Mesothelial cell of epicardium (in vitro differentiated cells): Measurements from ENCODE around the gene MSMP. TPM values are rescaled to one million over a fixed set of nuclear protein-coding genes. Genes with fewer than 3 reads are reported as not detected.

Source experiments
- DNase-seq, 2 experiments: peaks; one replicate each; pipeline ENCODE4 v3.0.0; 2021; ENCODE audit warnings: low spot score in 2 of 2; ENCODE audit not compliant: unreplicated experiment in 2 of 2
- H3K27ac Mint-ChIP-seq: 2 replicates; pipeline ENCODE4 v1.8.0; 2021; ENCODE audit warnings: mixed read lengths
- H3K27me3 Mint-ChIP-seq: 2 replicates; pipeline ENCODE4 v1.8.0; 2021; ENCODE audit warnings: low read depth, mixed read lengths
- H3K36me3 Mint-ChIP-seq: 2 replicates; pipeline ENCODE4 v1.8.0; 2021; ENCODE audit warnings: mixed read lengths
- H3K4me1 Mint-ChIP-seq: 2 replicates; pipeline ENCODE4 v1.8.0; 2021; ENCODE audit warnings: mixed read lengths
- H3K4me3 Mint-ChIP-seq: 2 replicates; pipeline ENCODE4 v1.8.0; 2021; ENCODE audit warnings: mild to moderate bottlenecking, moderate library complexity, mixed read lengths
- H3K9me3 Mint-ChIP-seq: 2 replicates; pipeline ENCODE4 v1.8.0; 2021; ENCODE audit warnings: mixed read lengths
- total RNA-seq: library from RNA; stranded (reverse); gene quantifications from 3 replicates; pipeline ENCODE4 v1.2.1, GENCODE V29; 2021
- TF ChIP-seq, protein P1 (sequence below): fragments of 200-600 bp; sonication (generic); IDR thresholded peaks from one replicate; pipeline ENCODE4 v1.5.0; 2021; ENCODE audit warnings: antibody characterized with exemption; ENCODE audit not compliant: unreplicated experiment

Gene MSMP
- total RNA-seq, 1 donor from 2014 or later, result not detected

DNA sequence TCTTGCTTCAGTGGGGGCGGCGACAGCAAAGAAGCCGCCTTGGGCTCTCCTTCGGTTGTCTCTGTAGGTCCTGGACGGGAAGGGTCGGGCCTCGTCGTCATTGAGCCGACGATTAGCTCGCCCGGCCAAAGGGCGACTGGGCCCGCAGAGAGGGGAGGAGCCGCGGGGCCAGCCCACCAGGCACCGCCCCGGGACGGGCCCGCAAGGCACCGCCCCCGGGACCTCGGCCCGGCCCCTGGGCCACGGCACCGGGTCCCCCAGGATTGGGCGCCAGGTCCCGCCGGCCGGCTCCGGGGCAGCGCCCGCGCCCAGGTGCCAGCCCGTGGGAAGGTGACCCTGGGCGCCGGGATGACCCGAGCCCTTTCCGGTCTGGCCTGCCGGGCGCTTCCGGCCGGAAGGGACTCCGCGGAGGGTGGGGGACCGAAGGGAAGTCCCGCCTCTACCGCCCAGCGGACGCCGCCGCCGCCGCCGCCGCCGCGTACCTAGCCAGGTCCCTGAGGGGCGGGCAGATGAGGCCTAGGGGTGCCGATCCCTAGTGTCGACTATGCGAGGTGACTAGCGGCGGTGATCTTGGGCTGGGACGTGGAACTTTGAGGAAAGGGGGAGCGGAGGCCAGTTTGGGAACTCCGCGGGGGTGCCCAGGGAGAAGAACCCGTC is 5.1 kb downstream of the MSMP start, which contains the start of the genes GBA2 and RGP1:
TSS of gene GBA2 (minus strand) at position 371 of the 657 bp plus-strand sequence. CDS start 524 bp downstream, outside the sequence.
TSS of gene RGP1 (plus strand) at position 430 of the 657 bp plus-strand sequence. CDS start 469 bp downstream, outside the sequence.
- Mint-ChIP-seq H3K36me3 (peaks cover 15% of the 10 kb centered on the region), H3K27me3 (no peaks in the 10 kb centered on the region), H3K4me3 (peak within 1 kb of the TSS; percentile 94), H3K4me1 (peaks cover 35% of the 10 kb centered on the region), H3K27ac (peak within 1 kb of the TSS; percentile 95), H3K9me3 (no peaks in the 10 kb centered on the region)
- DNase-seq, result peak; percentile 42 to 76
- TF ChIP-seq, protein P1, sequence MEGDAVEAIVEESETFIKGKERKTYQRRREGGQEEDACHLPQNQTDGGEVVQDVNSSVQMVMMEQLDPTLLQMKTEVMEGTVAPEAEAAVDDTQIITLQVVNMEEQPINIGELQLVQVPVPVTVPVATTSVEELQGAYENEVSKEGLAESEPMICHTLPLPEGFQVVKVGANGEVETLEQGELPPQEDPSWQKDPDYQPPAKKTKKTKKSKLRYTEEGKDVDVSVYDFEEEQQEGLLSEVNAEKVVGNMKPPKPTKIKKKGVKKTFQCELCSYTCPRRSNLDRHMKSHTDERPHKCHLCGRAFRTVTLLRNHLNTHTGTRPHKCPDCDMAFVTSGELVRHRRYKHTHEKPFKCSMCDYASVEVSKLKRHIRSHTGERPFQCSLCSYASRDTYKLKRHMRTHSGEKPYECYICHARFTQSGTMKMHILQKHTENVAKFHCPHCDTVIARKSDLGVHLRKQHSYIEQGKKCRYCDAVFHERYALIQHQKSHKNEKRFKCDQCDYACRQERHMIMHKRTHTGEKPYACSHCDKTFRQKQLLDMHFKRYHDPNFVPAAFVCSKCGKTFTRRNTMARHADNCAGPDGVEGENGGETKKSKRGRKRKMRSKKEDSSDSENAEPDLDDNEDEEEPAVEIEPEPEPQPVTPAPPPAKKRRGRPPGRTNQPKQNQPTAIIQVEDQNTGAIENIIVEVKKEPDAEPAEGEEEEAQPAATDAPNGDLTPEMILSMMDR, result no peak

DNA sequence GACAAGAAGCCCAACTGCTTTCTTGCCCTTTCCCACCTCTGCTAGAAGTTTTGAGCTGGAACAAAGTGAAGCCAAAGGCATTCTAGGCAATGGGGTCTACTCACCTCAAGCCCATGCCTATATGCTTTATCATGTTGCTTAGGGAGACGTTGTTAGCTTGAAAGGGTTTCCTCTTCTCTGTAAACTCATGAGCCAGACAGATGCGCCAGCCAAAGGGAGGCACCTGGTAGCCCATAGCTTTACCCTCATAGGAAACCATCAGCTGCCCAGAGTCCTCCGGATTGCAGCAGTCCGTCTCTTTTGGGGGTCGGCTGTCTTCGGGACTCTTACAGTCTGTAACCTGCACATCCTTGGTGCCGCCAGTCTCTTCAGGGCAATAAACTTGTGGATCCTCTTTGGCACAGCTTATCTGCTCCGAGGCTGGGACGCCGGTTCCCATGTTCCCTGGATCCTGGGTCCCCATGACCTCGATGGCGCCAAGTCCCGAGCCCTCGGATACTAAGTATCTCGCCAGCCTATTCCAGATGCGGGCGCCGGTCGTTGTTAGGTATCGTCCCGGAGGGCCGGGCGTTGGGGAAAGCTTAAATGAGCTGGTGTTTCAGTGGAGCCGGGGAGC is 5.7 kb downstream of the MSMP start:
- Mint-ChIP-seq H3K9me3 (no peaks in the 10 kb centered on the region), H3K4me3 (peak overlapping the region; percentile 90), H3K27me3 (no peaks in the 10 kb centered on the region), H3K36me3 (peaks cover 15% of the 10 kb centered on the region), H3K4me1 (peaks cover 35% of the 10 kb centered on the region), H3K27ac (peak overlapping the region; percentile 91)
- no peak for DNase-seq
- TF ChIP-seq, protein P1, result no peak

DNA sequence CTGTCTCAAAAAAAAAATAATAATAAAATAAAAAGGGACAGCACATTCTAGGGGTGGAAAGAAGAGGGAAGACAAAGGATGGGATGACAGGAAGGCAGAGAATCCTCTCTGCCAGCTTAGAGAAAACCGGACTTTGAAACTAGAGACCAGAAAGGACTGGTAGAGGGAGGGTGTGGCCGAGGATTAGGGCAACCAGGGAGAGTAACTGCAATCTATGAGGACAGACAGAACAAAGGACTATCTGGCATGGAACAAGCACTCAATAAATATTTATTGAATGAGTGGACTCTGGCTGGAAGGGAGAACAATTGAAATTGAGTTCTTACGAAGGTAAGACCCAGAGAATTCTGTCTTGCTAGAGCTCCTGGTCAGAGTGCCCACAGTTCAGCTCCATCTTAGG is 7.5 kb downstream of the MSMP start:
- H3K9me3 Mint-ChIP-seq, result no peaks in the 10 kb centered on the region
- H3K36me3 Mint-ChIP-seq, result peaks cover 11% of the 10 kb centered on the region
- H3K27ac Mint-ChIP-seq, result peak overlapping the region; percentile 69
- DNase-seq, result no peak
- TF ChIP-seq, protein P1, result no peak
- H3K4me3 Mint-ChIP-seq, result peak overlapping the region; percentile 90
- H3K27me3 Mint-ChIP-seq, result no peaks in the 10 kb centered on the region
- H3K4me1 Mint-ChIP-seq, result peaks cover 35% of the 10 kb centered on the region

DNA sequence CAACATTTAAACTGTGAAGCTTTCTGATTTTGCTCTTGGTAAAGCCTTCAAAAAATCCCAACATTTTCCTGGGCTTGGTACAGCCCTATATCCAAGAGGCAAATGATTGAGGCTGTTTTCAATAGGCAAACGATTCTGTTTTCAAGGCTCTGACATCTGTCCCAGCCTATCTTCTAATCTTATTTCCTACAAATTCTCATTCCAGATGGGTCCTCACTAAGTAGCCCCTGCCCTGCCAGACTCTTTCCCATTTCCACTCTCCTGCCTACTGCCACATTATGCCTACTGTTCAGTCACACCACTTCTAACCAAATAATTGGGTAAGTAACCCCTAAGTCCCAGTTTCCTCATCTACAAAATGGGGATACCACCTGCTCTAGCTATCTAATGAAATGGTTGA is 8.5 kb downstream of the MSMP start:
- DNase-seq, result no peak
- TF ChIP-seq, protein P1, result no peak
- Mint-ChIP-seq H3K9me3 (no peaks in the 10 kb centered on the region), H3K4me3 (no peak overlapping the region), H3K4me1 (peaks cover 35% of the 10 kb centered on the region), H3K36me3 (peaks cover 6% of the 10 kb centered on the region), H3K27ac (no peak overlapping the region), H3K27me3 (no peaks in the 10 kb centered on the region)

DNA sequence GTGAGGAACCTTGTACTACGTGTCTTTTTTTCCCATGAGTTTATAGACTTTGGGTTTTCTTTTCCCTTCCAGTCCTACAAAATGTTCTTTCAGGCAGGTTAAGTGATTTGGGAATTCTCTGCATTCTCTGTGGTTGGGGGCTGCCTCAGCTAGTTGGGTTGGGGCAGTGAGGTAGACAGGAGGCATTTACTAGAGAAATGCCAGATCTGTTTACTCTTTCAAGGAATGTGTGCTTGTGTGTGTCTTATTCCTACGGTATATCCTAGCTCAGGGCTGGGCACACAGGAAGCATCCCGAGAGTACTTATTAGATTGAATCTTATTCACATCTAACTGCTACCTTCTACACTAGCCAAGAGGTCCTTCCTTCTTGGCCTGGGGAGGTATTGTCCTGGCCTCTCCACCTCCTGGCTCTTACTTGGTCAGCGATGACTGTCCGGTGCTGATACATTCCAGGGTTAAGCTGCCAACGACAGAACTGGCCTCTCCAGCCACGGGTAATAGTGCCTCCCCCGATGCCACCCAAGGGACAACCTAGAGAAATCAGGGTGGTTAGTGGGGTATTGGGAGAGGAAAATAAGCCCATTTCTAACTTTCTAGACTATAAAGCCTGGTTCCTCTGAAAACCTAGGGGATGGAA is 10.1 kb downstream of the MSMP start:
- TF ChIP-seq, protein P1, result no peak
- peaks cover 7% of the 10 kb centered on the region for H3K36me3 Mint-ChIP-seq
- no peaks in the 10 kb centered on the region for H3K27me3 Mint-ChIP-seq
- H3K4me1 Mint-ChIP-seq, result peaks cover 27% of the 10 kb centered on the region
- no peak for DNase-seq
- H3K9me3 Mint-ChIP-seq, result no peaks in the 10 kb centered on the region
- H3K27ac Mint-ChIP-seq, result no peak overlapping the region
- no peak overlapping the region for H3K4me3 Mint-ChIP-seq
